KMS-11 (cell line): ENCODE measurements around the gene COA7.

Source experiments
- H2AFZ ChIP-seq: fragments of 200-600 bp; sonication (generic); 2 replicates; pipeline ENCODE4 v1.6.1; 2016; ENCODE audit warnings: antibody characterized with exemption, mixed run types, low read depth
- H3K27ac ChIP-seq: fragments of 200-600 bp; sonication (generic); 2 replicates; pipeline ENCODE4 v1.6.1; 2016; ENCODE audit warnings: mild to moderate bottlenecking, mixed run types
- H3K27me3 ChIP-seq: fragments of 200-600 bp; sonication (generic); 2 replicates; pipeline ENCODE4 v1.6.1; 2017; ENCODE audit warnings: mild to moderate bottlenecking, low read depth, mixed run types, moderate library complexity; ENCODE audit not compliant: insufficient read depth
- H3K36me3 ChIP-seq: fragments of 200-600 bp; sonication (generic); 2 replicates; pipeline ENCODE4 v1.6.1; 2017; ENCODE audit warnings: mild to moderate bottlenecking, mixed run types; ENCODE audit not compliant: insufficient read depth
- H3K4me1 ChIP-seq: fragments of 200-600 bp; sonication (generic); 2 replicates; pipeline ENCODE4 v1.6.1; 2016; ENCODE audit warnings: mild to moderate bottlenecking, low read depth, mixed run types; ENCODE audit not compliant: poor library complexity, severe bottlenecking
- H3K4me2 ChIP-seq: fragments of 200-600 bp; sonication (generic); 2 replicates; pipeline ENCODE4 v1.7.0; 2016; ENCODE audit warnings: mild to moderate bottlenecking, mixed run types
- H3K4me3 ChIP-seq: fragments of 200-600 bp; sonication (generic); IDR thresholded peaks from 2 replicates; pipeline ENCODE4 v1.6.1; 2017; ENCODE audit warnings: low read depth, low read length, mixed read lengths; ENCODE audit not compliant: insufficient read depth
- H3K79me2 ChIP-seq: fragments of 200-600 bp; sonication (generic); 2 replicates; pipeline ENCODE4 v1.6.1; 2016; ENCODE audit warnings: low read depth, mixed run types; ENCODE audit not compliant: insufficient read depth
- H3K9ac ChIP-seq: fragments of 200-600 bp; sonication (generic); 2 replicates; pipeline ENCODE4 v1.6.1; 2016; ENCODE audit warnings: mild to moderate bottlenecking, mixed run types
- H4K20me1 ChIP-seq: fragments of 200-600 bp; sonication (generic); 2 replicates; pipeline ENCODE4 v1.6.1; 2016; ENCODE audit warnings: mild to moderate bottlenecking, mixed run types; ENCODE audit not compliant: insufficient read depth
- TF ChIP-seq, protein P1 (sequence below): fragments of 200-600 bp; sonication (generic); conservative IDR thresholded peaks from 2 replicates; pipeline ENCODE4 v1.6.1; 2017; ENCODE audit warnings: low read depth, mild to moderate bottlenecking, antibody characterized with exemption, low read length, moderate library complexity, mixed read lengths

COA7 gene

DNA sequence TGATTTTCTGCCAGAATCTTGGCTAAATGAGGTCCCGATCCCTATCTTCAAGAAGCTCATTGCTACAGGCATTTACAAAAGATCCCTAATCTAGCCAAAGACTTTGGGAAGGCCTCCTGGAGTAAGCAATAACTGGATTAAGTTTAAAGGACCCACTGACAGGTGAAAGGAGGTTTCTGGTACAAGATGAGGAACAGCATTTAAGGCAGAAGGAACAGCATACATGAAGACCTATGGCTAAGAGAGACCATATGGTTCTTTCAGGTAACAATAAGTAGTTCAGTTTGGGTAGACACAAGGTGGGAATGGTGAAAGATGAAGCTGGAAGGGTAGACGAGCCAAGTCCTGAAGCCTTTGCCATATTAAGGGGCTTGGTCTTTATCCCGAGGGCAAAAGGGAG lies 37.3 kb downstream of the COA7 start:
- no peak overlapping the region for H3K4me3 ChIP-seq
- TF ChIP-seq, protein P1, sequence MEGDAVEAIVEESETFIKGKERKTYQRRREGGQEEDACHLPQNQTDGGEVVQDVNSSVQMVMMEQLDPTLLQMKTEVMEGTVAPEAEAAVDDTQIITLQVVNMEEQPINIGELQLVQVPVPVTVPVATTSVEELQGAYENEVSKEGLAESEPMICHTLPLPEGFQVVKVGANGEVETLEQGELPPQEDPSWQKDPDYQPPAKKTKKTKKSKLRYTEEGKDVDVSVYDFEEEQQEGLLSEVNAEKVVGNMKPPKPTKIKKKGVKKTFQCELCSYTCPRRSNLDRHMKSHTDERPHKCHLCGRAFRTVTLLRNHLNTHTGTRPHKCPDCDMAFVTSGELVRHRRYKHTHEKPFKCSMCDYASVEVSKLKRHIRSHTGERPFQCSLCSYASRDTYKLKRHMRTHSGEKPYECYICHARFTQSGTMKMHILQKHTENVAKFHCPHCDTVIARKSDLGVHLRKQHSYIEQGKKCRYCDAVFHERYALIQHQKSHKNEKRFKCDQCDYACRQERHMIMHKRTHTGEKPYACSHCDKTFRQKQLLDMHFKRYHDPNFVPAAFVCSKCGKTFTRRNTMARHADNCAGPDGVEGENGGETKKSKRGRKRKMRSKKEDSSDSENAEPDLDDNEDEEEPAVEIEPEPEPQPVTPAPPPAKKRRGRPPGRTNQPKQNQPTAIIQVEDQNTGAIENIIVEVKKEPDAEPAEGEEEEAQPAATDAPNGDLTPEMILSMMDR = no peak
- H3K4me1 ChIP-seq = no peaks in the 10 kb centered on the region
- no peak overlapping the region for H3K27ac ChIP-seq
- no peak overlapping the region for H3K4me2 ChIP-seq
- no peaks in the 10 kb centered on the region for H3K79me2 ChIP-seq
- no peaks in the 10 kb centered on the region for H3K36me3 ChIP-seq
- no peaks in the 10 kb centered on the region for H4K20me1 ChIP-seq
- H3K9ac ChIP-seq = no peak overlapping the region
- no peak overlapping the region for H2AFZ ChIP-seq
- H3K27me3 ChIP-seq = no peaks in the 10 kb centered on the region

DNA sequence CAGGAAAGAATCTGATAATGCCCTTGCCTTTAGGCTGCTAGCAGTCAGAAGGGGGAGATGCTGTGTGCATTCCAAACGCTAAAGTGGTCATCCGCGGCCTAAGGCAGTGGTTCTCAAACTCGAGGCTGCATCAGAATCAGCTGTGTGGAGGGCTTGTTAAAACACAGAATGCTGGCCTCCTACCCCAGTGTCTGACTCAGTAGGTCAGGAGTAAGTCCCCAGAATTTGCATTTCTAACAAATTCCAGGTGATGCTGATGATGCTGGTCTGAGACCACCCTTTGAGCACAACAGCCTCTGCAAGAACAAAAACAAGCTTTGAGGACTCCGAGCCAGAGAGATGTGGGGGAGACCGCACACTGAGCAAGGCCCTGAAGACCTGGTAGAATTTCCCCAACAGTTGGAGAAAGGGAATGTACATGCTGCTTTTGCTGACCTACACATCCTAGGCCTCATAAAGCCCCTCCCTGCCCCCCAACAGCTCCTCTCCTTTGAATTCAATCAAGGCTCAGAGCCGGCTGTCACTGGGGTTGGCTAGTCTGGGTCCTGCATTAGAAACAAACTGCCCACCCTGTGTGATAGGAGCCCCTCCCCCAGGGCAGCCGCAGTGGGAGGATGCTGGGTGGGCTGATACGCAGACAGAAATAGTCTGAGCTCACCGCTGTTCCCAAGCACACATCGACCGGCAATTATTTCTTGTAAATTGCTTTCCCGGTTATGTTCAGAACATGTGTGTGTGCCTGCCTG lies 38.1 kb downstream of the COA7 start:
- no peaks in the 10 kb centered on the region for H3K27me3 ChIP-seq
- H3K4me1 ChIP-seq = no peaks in the 10 kb centered on the region
- H3K36me3 ChIP-seq = no peaks in the 10 kb centered on the region
- no peak overlapping the region for H3K27ac ChIP-seq
- H3K79me2 ChIP-seq = no peaks in the 10 kb centered on the region
- H3K9ac ChIP-seq = no peak overlapping the region
- TF ChIP-seq, protein P1 = no peak
- H4K20me1 ChIP-seq = no peaks in the 10 kb centered on the region
- no peak overlapping the region for H3K4me2 ChIP-seq
- no peak overlapping the region for H2AFZ ChIP-seq
- no peak overlapping the region for H3K4me3 ChIP-seq

DNA sequence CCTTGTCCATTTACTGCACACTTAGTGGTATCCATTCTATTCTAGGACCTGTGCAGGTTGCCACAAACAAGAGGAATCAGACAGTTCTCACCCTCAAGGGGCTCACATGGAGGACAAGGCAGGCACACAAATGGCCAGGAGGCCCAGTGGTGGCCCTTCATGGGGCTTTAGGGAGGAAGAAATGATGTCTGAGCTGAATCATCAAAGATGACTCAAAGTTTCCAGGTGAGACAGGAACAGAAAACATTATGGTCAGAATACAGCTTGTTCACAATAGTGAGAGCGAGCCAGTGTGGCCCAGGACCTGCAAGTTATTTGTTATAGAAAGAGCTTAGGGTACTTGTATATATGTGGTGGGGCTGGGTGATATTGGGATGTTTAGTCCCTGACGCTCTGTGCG lies 38.8 kb downstream of the COA7 start:
- H3K4me2 ChIP-seq = no peak overlapping the region
- no peaks in the 10 kb centered on the region for H3K36me3 ChIP-seq
- no peak overlapping the region for H3K27ac ChIP-seq
- H3K79me2 ChIP-seq = no peaks in the 10 kb centered on the region
- no peak overlapping the region for H3K9ac ChIP-seq
- H3K27me3 ChIP-seq = no peaks in the 10 kb centered on the region
- H3K4me1 ChIP-seq = no peaks in the 10 kb centered on the region
- TF ChIP-seq, protein P1 = no peak
- H3K4me3 ChIP-seq = no peak overlapping the region
- no peaks in the 10 kb centered on the region for H4K20me1 ChIP-seq
- H2AFZ ChIP-seq = no peak overlapping the region

DNA sequence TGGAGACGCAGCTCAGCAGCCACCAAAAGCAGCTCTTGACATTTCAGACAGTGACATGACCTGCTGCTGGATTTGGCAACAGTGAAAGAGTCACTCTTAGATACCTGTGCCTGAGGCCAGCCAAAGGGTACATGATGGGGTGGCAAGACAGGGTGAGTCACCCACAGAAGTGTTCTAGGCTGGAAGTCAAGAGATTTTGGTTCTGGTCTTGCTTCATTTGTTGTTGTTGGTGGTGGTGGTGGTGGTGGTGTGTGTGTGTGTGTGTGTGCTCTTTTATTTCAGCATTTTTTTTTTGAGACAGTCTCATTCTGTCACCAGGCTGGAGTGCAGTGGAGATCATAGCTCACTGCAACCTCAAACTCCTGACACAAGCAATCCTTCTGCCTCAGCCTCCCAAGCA lies 39.4 kb downstream of the COA7 start:
- no peak overlapping the region for H2AFZ ChIP-seq
- no peaks in the 10 kb centered on the region for H3K79me2 ChIP-seq
- H3K4me2 ChIP-seq = no peak overlapping the region
- H3K9ac ChIP-seq = no peak overlapping the region
- no peaks in the 10 kb centered on the region for H3K4me1 ChIP-seq
- H3K27ac ChIP-seq = no peak overlapping the region
- H3K27me3 ChIP-seq = no peaks in the 10 kb centered on the region
- H3K36me3 ChIP-seq = no peaks in the 10 kb centered on the region
- H4K20me1 ChIP-seq = no peaks in the 10 kb centered on the region
- TF ChIP-seq, protein P1 = no peak
- no peak overlapping the region for H3K4me3 ChIP-seq
